LoVo (cell line): Measurements from ENCODE around the gene ARHGAP10.

Source experiments
- DNase-seq: peaks from one replicate; pipeline ENCODE4 v3.0.0-alpha.2; 2016; ENCODE audit warnings: low spot score

Gene ARHGAP10

DNA sequence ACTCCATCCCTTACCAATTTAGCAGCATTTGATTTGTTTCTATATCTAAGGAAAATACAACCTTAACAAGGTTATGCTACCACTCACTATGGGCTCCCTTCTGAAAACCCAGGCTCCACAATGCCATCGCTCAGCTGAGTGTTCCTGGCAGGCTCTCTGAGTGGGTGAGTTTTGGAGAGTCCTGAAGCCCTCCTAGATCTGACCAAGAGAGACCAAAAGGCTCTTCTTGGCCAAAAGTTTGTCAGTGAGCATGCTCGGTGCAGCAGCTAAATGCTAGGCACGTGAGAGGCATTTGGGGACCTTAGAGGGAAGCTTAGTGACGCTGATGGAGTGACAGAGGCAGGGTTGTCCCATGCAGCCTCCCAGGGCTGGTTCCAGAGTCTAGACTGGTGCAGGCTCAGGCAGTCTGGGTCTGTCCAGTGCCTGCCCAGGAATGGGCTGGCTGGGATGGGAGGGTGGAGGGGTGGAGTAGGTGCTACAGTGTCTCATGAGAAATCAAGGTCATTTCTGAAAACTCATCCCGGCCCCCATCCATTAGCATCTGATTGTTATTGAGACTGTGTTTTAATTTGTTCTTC, 363.5 kb downstream of the ARHGAP10 start:
- no peak for DNase-seq

DNA sequence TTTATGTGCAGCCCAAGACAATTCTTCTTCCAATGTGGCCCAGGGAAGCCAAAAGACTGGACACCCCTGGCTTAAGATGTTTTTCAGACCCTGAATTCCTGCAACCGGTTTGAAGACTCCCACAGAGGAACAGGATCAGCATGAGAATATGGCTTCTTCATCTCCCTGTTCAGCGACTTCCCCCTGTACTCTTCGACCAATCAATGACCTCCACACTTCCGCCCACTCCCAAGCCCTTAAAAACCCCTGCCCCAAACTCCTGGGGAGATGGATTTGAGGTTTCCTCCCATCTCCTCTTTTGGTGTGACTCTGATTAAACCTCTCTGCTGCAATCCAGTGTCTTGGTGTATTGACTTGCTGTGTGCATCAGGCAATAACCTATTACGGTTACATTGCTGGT, 365.9 kb downstream of the ARHGAP10 start:
- DNase-seq: no peak

DNA sequence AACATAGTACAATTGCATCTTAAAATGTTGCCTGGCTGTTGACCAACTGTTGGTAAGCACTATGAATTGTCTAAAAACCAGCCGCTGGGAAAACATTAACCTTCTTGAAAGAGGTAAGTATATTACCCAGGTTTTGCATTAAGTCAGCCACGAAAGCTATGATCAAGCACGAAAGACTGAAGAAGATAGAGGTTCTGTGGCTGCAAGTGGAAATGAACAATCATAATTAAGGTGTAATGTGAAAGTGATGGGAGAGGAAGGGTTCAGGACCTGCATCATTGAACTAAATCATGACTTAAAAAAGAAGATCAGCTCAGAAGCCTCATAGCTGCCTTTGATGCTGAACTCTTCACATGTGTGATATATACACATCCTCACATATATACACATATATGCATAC, 369.3 kb downstream of the ARHGAP10 start:
- DNase-seq: no peak

DNA sequence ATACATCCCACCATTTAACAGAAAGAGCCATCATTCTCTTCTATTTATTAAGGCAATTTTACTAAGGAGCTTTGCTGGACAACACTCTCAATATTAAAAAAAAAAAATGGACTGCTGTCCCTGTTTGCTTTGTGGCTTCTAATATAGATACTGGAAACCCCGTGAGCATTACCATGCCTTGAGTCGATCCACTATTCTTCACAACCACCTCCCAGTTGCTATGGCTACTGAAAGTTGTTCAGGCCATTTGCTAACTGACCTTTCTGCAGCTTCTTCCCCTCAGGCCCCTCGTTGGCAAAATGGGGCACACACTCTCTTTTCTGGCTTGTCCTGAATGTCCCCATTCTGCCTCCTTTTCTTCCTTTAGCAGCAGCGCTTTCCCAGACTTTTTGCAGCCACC, 369.9 kb downstream of the ARHGAP10 start:
- no peak for DNase-seq

DNA sequence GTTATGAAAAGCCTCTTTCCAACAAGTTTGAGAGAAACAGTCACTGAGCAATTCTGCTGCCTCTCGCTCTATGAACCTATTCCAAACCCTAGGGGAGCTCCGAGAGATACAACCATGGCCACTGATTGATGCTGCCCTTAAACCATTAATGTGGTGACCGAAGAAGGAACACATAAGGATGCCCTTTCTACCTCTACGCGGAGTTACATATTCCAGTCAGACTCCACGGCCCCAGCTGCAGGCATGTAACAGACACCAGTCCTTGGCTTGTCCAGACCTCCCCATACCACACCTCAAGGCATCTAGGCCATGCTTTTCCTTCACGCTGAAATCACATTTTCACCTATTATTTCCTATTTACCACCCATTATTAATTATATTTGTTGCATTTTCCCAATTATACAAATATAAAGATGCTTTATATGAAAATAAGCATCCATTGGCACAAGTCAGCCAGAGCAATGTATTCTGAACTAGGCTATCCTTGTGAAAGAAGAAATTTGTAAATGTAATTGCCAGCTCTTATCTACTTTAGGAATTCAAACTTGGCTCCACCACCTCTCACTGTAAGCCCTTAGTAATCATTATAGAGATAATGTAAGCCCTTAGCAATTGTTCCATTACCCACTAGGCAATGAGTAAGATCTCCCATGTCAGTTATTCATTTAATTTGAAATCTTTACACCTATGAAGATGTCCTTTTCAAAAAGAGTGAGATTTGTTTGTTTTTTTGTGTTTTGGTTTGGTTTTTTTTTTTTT, 371.9 kb downstream of the ARHGAP10 start:
- DNase-seq: no peak

DNA sequence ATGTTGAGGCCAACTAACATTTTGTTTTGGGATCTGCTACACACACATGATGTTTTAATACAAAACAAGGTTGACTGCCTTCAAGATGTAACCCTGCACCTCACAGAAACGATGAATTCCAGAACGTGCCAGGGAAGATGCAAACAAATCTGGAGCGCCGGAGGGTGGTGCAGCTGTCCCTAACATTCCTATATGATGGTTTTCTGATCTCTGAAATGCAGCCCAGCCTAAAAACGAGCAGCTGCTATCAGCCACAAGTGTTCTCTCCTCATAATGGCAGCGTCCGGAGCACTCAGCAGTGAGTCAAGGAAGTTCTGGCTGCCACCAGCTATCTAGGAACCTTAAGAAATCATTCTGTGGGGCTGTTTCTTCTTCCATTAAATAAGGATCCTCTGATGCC, 376.9 kb downstream of the ARHGAP10 start:
- DNase-seq: no peak

DNA sequence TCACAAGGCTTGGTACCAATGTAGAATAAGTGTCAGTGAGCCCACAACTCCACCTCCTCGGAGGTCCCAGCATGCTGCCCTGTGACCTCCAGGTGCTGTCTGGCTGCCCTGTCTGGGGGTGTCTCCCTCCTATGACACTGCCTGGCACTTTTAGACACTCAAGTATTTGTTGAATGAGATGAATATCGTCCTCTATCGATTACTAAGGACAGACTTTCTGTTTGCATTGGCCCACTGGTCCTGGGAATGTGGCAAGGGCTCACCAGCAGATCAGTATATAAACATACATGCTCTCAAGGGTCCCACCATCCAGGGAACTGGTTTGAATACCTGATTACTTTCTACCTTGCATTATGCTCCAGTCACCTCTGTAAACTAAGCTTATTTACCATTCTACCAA, 377.3 kb downstream of the ARHGAP10 start:
- no peak for DNase-seq

DNA sequence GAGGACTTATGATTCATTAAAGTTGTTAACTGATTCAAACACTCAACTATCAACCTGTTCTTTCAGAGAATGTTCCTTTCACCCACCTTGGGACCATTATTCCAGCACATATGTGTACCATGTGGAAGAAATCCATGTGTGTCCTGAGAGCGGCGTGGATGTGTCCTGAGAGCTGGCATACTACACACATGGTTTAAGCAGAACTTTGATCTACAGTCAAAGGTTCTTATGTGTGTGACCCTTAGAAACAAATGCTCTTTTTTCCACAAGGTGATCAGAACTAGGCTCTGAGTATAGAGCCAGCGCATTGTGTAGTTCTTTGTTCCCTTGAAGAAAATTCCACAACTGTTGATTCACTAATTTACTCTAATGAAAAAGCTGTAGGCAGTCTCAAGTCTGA, 378.3 kb downstream of the ARHGAP10 start:
- DNase-seq: no peak

DNA sequence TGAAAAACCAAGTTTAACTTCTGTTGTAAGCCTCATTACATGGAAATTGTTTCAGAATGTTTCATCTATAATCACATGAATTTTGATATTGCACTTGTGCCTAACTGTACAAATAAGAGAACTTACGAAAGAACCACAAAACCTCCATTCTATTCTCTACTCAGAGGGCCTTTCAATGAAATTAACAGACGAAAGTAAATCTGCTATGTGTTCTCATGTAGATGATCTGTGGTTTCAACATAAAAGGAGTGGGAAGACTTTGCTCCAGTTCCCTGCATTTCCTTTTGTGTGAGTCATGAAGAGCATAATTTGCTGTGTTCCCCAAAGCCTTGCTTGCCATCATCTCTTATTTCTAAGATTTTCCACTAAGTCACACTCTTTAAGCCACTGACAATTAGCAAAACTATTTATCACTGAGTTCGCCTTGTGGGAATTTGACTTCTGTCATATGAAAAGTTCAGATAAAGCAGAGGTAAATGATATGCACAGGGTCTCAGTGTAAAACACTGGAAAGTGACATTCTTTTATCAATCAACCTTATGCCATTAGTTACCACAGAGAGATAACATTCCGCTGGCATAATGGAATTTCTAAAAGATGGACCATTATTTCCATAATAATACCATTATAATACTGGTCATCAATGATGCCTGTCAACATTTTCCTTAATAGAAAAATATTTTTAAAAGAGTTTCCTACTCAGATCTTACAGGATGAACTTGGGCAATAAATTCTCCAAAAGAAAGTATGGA, 380.5 kb downstream of the ARHGAP10 start:
- DNase-seq: no peak

DNA sequence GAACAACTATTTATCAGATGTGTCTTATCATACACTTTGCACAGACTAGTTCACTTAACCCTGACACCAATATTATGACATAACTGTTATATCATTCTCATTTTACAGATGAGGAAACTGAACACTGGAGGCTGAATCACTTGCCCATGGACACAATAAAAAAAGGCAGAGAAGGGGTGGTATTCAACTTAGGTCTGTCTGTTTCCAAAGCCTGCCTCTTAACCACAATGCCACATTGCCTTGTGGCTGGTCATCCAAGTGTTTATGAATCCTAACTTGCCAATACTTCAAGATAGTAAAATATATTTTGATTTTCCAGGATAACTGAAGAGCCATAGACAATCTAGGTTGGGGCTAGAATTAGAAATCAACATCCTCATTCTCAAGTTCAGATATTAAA, 382.5 kb downstream of the ARHGAP10 start:
- no peak for DNase-seq

DNA sequence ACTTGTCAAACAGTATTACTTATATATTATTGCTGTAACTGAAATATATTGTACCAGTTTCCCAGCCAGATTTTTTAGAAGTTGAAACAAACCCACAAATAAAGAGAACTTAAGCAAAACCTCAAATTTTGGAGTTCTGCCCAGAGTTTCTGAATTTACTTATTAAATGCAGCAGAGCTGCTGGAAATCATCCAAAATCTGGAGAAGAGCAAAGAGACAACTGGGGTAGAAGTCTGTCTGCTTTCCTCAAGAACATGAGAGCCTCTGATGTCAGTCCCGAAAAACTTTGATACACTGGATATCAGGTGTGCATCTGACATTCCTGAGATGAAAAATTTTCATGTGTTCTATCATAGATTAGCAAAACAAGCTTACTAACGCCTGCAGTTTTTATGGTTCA, 384.4 kb downstream of the ARHGAP10 start:
- DNase-seq: no peak

DNA sequence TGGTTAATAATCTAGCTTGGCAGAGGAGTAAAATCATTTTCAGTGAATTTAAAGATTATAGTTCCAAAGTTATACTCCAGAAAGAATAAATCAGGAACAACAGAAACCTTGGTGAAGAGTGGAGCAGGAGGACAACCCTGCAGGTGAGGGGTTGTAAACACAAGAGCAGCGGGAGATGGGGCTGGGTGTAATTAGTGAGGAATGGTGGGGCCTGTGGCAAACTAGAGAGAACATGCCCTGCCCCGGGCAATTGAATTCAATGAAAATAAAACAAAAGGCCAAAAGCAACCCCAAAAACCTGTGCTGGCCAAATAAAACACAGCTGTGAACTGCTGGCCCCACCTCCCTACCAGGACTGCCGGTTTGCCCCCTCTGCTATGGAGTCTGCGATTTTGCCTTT, 385.1 kb downstream of the ARHGAP10 start:
- no peak for DNase-seq

DNA sequence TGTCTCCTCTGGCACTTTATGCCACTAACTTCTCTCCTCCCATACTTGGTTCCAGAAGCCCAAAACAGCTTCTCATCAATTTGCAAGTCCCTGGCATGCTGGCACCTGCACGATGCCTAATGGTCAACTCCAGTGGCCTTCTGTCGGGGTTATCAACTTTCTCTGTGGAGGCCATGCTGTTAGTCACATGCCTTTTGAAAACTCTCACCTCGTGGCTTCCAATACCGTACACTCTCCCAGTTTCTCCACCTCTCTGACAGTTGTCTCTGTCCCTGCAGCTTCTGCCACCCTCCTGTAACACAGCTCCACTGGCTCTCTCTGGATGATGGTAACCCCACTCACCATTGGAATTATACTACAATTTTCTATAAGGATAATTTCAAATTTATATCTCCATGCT, 386.3 kb downstream of the ARHGAP10 start:
- DNase-seq: no peak

DNA sequence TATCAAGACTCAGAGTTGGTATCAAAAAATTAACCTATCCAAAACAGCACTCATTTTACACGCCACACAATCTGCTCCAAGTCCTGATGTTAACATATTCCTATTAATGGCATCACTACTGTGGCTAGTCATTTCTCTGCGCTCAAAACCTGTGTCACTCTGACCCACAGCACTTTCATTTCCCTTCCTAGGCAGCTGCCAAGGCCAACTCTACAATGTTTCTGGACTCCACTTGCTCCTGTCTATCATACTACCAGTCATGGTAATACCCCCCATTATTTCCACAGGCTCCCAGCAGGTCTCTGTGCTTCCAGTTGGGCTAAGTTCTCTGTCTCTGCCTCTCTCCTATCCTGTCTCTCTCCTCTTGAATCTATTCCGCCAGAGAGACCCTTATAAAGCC, 386.7 kb downstream of the ARHGAP10 start:
- DNase-seq: no peak

DNA sequence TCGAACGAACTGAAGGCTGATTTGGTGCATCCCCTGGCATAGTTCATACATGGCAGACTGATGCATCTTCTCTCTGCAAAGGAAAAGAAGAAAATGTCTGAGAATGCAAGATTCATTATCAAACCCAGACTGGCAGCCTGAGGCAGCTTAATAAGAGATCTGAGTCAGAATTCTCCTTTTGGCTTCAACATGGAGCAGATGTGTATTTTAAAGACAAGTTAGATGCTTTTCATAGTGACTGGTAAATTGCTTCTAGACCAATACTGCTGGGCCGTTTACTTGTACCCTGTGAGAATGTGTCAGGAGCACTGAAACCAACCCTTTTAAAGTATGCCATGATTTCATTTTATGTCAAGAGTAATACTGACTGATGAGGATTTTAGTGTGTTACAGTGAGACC, 388.3 kb downstream of the ARHGAP10 start:
- no peak for DNase-seq
